ENCODE data around the gene CAGE1.
"Not testable (repeated sequence)": the region's sequence is repeated elsewhere in the genome, so short reads cannot be mapped to it uniquely, and the experiment has no call there.

The CAGE1 gene

GRCh38 chr6:7335519-7335918, 54.0 kb downstream of the CAGE1 start:
- no peak for DNase-seq

DNA sequence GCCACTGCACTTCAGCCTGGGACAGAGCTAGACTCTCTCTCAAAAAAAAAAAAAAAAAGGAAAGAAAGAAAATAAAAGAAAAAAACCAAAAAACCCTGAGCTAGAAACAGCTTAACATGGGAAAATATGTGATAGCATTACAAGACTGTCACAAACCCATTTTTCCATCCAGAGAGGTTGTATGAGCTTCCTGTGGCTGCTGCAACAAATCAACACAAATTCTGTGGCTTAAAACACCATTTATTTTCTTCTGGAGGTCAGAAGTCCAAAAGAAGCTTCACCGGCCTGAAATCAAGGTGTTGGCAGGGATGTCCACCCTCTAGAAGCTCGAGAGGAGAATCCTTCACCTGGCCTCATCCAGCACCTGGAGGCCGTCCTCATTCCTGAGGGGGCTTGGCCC, 54.9 kb downstream of the CAGE1 start:
- no peak for DNase-seq

GRCh38 chr6:7332090-7332745, 57.3 kb downstream of the CAGE1 start:
- no peak for DNase-seq

- no peak for DNase-seq
Observed at GRCh38 chr6:7331452-7331851, 58.1 kb downstream of the CAGE1 start.

GRCh38 chr6:7328243-7328642, 61.3 kb downstream of the CAGE1 start:
- DNase-seq, result no peak

GRCh38 chr6:7325750-7326149, 63.8 kb downstream of the CAGE1 start:
- DNase-seq, result no peak

DNA sequence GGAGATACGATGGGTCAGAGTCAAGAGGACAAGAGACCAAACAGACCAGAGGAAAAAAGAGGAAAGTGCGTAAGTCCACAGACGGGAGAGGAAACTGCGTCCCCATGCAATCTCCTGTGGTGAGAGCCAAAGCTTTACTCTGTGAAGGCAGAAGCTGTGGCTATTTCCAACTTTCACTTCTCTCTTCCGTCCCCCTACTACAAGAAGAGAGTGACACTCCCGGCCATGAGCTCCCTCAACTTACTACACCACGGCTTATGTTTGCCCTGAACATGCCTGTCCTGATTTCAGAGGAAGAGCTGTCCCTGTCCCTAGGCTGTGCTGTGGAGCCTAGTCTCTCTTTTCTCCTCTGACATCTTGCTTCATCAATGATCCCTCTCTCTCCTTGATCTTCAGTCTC, 65.0 kb downstream of the CAGE1 start:
- DNase-seq, result no peak

GRCh38 chr6:7323074-7323473, 66.5 kb downstream of the CAGE1 start:
- no peak for DNase-seq

GRCh38 chr6:7321866-7322265, 67.7 kb downstream of the CAGE1 start:
- DNase-seq, result not testable (repeated sequence)

- DNase-seq, result not testable (repeated sequence)
Observed at GRCh38 chr6:7319406-7319805, 70.1 kb downstream of the CAGE1 start.

GRCh38 chr6:7317538-7317937, 72.0 kb downstream of the CAGE1 start:
- no peak for DNase-seq

- DNase-seq, result no peak
Observed at GRCh38 chr6:7316658-7317533, 72.6 kb downstream of the CAGE1 start.

DNA sequence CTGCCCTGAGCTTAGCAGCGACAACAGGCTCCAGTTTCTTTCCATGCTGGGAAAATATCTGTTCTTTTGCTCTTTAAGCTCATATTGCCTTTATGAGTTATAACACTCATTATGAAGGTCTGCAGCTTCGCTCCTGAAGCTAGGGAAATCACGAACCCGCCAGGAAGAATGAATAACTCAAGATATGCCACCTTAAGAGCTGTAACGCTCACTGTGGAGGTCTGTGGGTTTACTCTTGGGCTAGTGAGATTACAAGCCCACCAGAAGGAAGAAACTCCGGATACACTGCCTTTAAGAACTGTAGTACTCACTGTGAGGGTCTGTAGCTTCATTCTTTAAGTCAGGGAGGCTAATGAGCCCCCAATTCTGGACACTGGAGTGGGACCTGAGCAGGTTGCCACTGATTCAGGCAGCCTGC, 73.6 kb downstream of the CAGE1 start:
- no peak for DNase-seq

- not testable (repeated sequence) for DNase-seq
Observed at GRCh38 chr6:7315087-7315947, 74.2 kb downstream of the CAGE1 start.

DNA sequence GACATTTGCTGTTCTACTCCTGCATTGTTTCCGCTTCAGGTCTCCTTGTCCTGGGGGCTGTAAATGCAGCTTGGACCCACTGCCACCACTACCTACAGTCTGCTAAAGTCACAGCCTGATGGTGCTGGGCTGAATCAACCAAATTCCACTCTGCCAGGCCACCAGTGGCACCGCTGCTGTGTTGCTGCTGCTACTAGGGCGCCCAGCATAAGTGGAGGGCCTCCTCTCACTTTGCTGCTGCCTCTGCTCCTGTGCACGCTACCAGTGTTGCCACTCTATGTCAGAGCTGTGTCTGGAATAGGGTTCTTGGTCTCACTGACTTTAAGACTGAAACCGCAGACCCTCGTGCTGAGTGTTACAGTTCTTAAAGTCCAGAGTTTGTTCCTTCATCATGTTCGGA, 75.1 kb downstream of the CAGE1 start:
- peak; percentile 16 for DNase-seq

DNA sequence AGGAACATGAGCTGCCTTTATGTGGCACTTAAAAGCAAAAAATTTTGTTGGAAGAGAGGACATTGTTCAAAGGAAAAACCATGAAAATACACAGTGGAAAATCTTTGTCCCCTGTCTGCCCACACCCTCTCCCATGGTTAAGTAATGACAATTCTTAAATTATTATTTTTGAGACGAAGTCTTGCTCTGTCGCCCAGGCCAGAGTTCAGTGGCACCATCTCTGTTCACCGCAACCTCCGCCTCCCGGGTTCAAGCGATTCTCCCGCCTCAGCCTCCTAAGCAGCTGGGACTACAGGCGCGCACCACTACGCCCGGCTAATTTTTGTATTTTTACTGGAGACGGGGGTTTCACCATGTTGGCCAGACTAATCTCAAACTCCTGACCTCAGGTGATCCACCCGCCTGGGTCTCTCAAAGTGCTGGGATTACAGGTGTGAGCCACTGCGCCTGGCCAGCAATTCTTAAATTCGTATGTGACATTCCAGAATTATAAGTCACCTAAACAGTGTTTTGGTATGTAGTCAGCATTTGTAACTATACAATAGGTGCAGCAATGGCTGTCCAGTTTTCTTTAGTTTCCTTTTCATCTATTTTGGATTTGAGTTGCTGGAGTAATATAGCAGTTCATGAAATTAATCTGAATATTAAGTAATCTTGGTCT, 75.9 kb downstream of the CAGE1 start:
- DNase-seq, result no peak

- DNase-seq, result peak; percentile 77
Observed at GRCh38 chr6:7312616-7313504, 76.7 kb downstream of the CAGE1 start, which contains the start of gene SSR1. TSS of gene SSR1 (minus strand) at chr6:7313199. CDS start at chr6:7313120, 79 bp downstream.

GRCh38 chr6:7311917-7312615, 77.5 kb downstream of the CAGE1 start:
- peak; percentile 2 for DNase-seq

GRCh38 chr6:7311176-7311575, 78.4 kb downstream of the CAGE1 start:
- no peak for DNase-seq

- no peak for DNase-seq
Observed at GRCh38 chr6:7309050-7309449, 80.5 kb downstream of the CAGE1 start.

DNA sequence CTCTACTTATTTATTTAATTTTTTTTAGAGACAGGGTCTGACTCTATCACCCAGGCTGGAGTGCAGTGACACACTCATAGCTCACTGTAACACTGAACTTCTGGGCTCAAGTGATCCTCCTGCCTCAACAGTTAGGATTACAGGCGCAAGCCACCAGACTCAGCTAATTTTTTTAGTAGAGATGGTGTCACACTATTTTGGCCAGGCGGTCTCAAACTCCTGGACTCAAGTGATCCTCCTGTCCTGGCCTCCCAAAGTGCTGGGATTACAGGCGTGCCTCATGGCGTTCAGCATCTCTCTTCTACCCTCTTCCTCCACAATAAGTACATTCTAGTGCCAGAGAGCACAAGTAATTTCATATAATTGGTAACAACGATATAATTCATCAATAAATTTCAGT, 82.0 kb downstream of the CAGE1 start:
- no peak for DNase-seq
